ENCODE results near the gene TTPAL. TPM values are rescaled to one million over a fixed set of nuclear protein-coding genes. Genes with fewer than 3 reads are reported as not detected.

Gene TTPAL
- total RNA-seq, 2 experiments from 2014 or later: 30.1 to 31.4 TPM

Other genes with a start within 250 kb of the TTPAL start
- under 1 TPM in 1 of 2 experiments, not detected in 1; 0.12 TPM for gene GDAP1L1, start 228.6 kb upstream of the TTPAL start, total RNA-seq
- 1 to 10 TPM; 1.9 to 2.1 TPM for gene FITM2, start 164.7 kb upstream of the TTPAL start, total RNA-seq
- not detected for gene R3HDML, start 138.8 kb upstream of the TTPAL start, total RNA-seq
- not detected for gene HNF4A, start 120.2 kb upstream of the TTPAL start, total RNA-seq
- 10 to 100 TPM; 38.8 to 43.6 TPM for gene SERINC3, start 46.2 kb downstream of the TTPAL start, total RNA-seq
- 1 to 10 TPM; 8.8 to 9.2 TPM for gene PKIG, start 106.7 kb downstream of the TTPAL start, total RNA-seq
- gene ADA, start 175.8 kb downstream of the TTPAL start, total RNA-seq: 10 to 100 TPM; 25.6 to 27.0 TPM
- not detected for gene CCN5, start 239.5 kb downstream of the TTPAL start, total RNA-seq

Measured in activated naive CD8-positive, alpha-beta T cell treated with anti-CD3 and anti-CD28 coated beads for 36 hours (primary cell).